K562 (cell line): ENCODE measurements around the gene ARID3C. TPM values are rescaled to one million over a fixed set of nuclear protein-coding genes. Genes with fewer than 3 reads are reported as not detected.

Source experiments
- ARID3B ChIP-seq: fragments of 250-450 bp; sonication (Bioruptor Pico); IDR thresholded peaks from 2 replicates; pipeline ENCODE4 v1.4.0; 2020; ENCODE audit warnings: borderline replicate concordance
- CBX3 ChIP-seq, 2 experiments: IDR thresholded peaks; 1 replicate in 1 of 2; 2 replicates in 1 of 2; pipeline ENCODE4 v1.6.1; 2012; ENCODE audit warnings: inconsistent platforms in 2 of 2, low read length in 2 of 2, borderline replicate concordance in 1 of 2, control low read depth in 1 of 2
- E2F8 ChIP-seq: fragments of 450-650 bp; IDR thresholded peaks from 2 replicates; pipeline ENCODE4 v1.7.1; 2018; ENCODE audit warnings: mild to moderate bottlenecking, low read depth; ENCODE audit not compliant: partially characterized antibody
- HOMEZ ChIP-seq: fragments of 250-450 bp; sonication (Bioruptor Pico); IDR thresholded peaks from 2 replicates; pipeline ENCODE4 v1.4.0; 2020; ENCODE audit warnings: mild to moderate bottlenecking, moderate library complexity
- KLF6 ChIP-seq: fragments of 250-450 bp; sonication (Bioruptor Pico); IDR thresholded peaks from 2 replicates; pipeline ENCODE4 v1.4.0; 2020; ENCODE audit warnings: mild to moderate bottlenecking, moderate library complexity, borderline replicate concordance
- MAFG ChIP-seq: fragments of 450-650 bp; conservative IDR thresholded peaks from 2 replicates; pipeline ENCODE4 v1.6.1; 2016; ENCODE audit warnings: missing genetic modification characterization, missing compliant biosample characterization
- PHB ChIP-seq: fragments of 250-450 bp; sonication (Bioruptor Pico); IDR thresholded peaks from 2 replicates; pipeline ENCODE4 v1.5.0; 2021
- PHF8 ChIP-seq: fragments of 200-600 bp; sonication (generic); IDR thresholded peaks from 2 replicates; pipeline ENCODE4 v1.6.1; 2012; ENCODE audit warnings: mixed run types, mild to moderate bottlenecking, inconsistent platforms, low read length, moderate library complexity, borderline replicate concordance
- PTBP1 ChIP-seq: fragments of 200-400 bp; formaldehyde crosslinking; IDR thresholded peaks from 2 replicates; pipeline ENCODE4 v1.6.1; 2017; ENCODE audit warnings: low read depth, low read length
- polyA plus RNA-seq, 8 experiments: library from polyadenylated mRNA; depleted of rRNA in 4 of 8; stranded (reverse) in 5 of 8; unstranded in 3 of 8; fragments of >200 nt; fragmentation: Nextera tagmentation in 2 of 8; fragmentation: Illumina TruSeq in 1 of 8; extraction: Ambion mirVana in 2 of 8; extraction: Trizol in 1 of 8; gene quantifications; 2 replicates each; pipeline versions ENCODE4 v1.2.1 to v1.2.3, GENCODE V29; 2011 to 2014; ENCODE audit warnings: inconsistent platforms in 1 of 8, missing spikeins in 1 of 8
- total RNA-seq, 7 experiments: library from RNA; depleted of rRNA in 6 of 7; stranded (reverse); fragments of >200 nt in 6 of 7; fragmentation: Illumina TruSeq in 2 of 7; extraction: Trizol in 2 of 7; gene quantifications; 2 replicates each; pipeline versions ENCODE4 v1.2.1 to v1.2.3, GENCODE V29; 2011 to 2021; ENCODE audit warnings: low replicate concordance in 1 of 7

The ARID3C gene
- total and polyA plus RNA-seq, 9 of the 15 experiments (the other 6 are each of a cell fraction or from before 2014, with no cell fraction given): not detected

- TF ChIP-seq PHF8 (no peak), CBX3 (IDR thresholded peaks at IDR 0.05; ENCODE audit: borderline replicate concordance in 1 of 2, low read length in 2 of 2) (no peak), PTBP1 (no peak), PHB (CRISPR knock-in tag) (no peak), KLF6 (CRISPR knock-in tag) (no peak), E2F8 (no peak), HOMEZ (CRISPR knock-in tag) (no peak), ARID3B (CRISPR knock-in tag) (no peak), MAFG (tag) (no peak)
These were observed 42.4 kb upstream of the ARID3C start (continued) for GRCh38 chr9:34671307-34671706.
